ENCODE measurements around the gene TNFAIP3. TPM values are rescaled to one million over a fixed set of nuclear protein-coding genes. Genes with fewer than 3 reads are reported as not detected.

TNFAIP3 gene
- total and polyA plus RNA-seq, 2 donors (not counting 3 experiments of a cell fraction or from before 2014, with no cell fraction given): 4.0 to 8.6 TPM

DNA sequence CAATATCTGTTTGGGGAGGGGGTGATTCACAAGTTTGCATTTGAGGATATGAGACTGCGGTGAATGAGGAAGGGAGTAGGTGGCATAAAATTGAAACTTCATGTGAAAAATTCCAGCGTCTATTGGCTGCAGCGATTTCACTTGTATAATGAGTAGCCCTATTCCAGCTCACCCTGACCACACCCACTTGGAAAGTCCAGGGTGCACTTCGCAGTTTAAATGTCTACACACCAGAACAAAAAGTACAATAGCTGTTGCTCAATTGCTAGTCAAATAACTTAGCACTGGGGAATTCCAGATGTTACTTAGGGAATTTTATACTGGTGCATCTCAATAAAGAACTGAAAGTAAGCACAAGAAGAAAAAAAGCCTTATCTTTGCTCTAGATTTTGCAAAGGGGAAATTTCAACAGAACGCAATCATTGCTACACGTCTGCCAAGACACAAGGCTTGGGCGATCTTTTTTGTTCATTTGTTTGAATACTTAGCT, 6.3 kb downstream of the TNFAIP3 start:
- CTCF ChIA-PET: interaction anchor here (1.0 to 8.4 kb wide), 4 partner anchors 54 to 165 kb away, joined by 3 to 111 read pairs (median 32); no protein-coding TSS in a partner anchor

More for the DNA sequence above, 6.3 kb downstream of the TNFAIP3 start:
- Histone ChIP-seq H2AFZ (ENCODE audit: low read depth, low read length) (peak overlapping the region; percentile 41), H3K79me2 (ENCODE audit: control insufficient read depth, insufficient read depth, low read length) (no peaks in the 10 kb centered on the region), H3K27ac (ENCODE audit: insufficient read depth, low read depth, low read length) (peak overlapping the region; percentile 53), H3K9me3 (replicated peaks; ENCODE audit: control insufficient read depth, insufficient read depth, low read length) (no peaks in the 10 kb centered on the region), H3K4me2 (ENCODE audit: insufficient read depth, low read length) (peak overlapping the region; percentile 87), H4K20me1 (replicated peaks; ENCODE audit: control insufficient read depth, extremely low read depth, insufficient read depth, low read length) (no peaks in the 10 kb centered on the region), H3K9me1 (replicated peaks; ENCODE audit: control insufficient read depth, extremely low read depth, insufficient read depth, low read length) (no peaks in the 10 kb centered on the region), H3K4me3 (replicated peaks in 1 of 3; ENCODE audit: insufficient read depth in 1 of 3, low read depth in 1 of 3, low read length in 3 of 3) (no peak overlapping the region), H3K9ac (replicated peaks; ENCODE audit: extremely low read depth, insufficient read depth, low read length) (peak overlapping the region; percentile 1), H3K36me3 (ENCODE audit: control insufficient read depth in 2 of 2, extremely low read depth in 1 of 2, insufficient read depth in 2 of 2, low read length in 2 of 2) (peaks cover 5 to 9% of the 10 kb centered on the region in 2 experiments), H3K27me3 (ENCODE audit: control insufficient read depth in 2 of 2, insufficient read depth in 2 of 2, low read length in 2 of 2) (no peaks in the 10 kb centered on the region), H3K4me1 (ENCODE audit: control insufficient read depth, extremely low read depth, insufficient read depth, low read length) (peaks cover 41% of the 10 kb centered on the region)
- dilution Hi-C loops (cut with MboI; ENCODE audit: extremely low pct_ligation_motif_present, low sequenced_read_pairs): no loop called here
- no peak for TF ChIP-seq CTCF (IDR thresholded peaks at IDR 0.05; ENCODE audit: extremely low read depth in 1 of 2, insufficient read depth in 1 of 2, low read depth in 1 of 2, low read length in 2 of 2)
- peak; percentile 22 for TF ChIP-seq POLR2A (IDR thresholded peaks at IDR 0.05; ENCODE audit: low read depth, low read length)
- FAIRE-seq (peak; percentile 69), DNase-seq (ENCODE audit: low read depth, low spot score) (peak; percentile 88)
- POLR2A ChIA-PET: no interaction called here
- intact Hi-C loops (cut with micrococcal nuclease): loop anchor here (5.0 kb wide), 3 partner anchors 34 to 234 kb away; partner anchors contain the start of gene PERP
- BruUV-seq (replicated peaks): no TSS peak
